HG02840 (cell line): ENCODE results near the gene ZNF598.
A peak's percentile ranks its signal among the peaks of the same experiment; 100 is the strongest.

Source experiments
- ATAC-seq: cut with Tn5 transposase; IDR thresholded peaks from one replicate; pipeline ENCODE4 v1.9.1; 2021; ENCODE audit warnings: mild to moderate bottlenecking, moderate library complexity, moderate number of reproducible peaks; ENCODE audit not compliant: unreplicated experiment, low FRiP score

Gene ZNF598

DNA sequence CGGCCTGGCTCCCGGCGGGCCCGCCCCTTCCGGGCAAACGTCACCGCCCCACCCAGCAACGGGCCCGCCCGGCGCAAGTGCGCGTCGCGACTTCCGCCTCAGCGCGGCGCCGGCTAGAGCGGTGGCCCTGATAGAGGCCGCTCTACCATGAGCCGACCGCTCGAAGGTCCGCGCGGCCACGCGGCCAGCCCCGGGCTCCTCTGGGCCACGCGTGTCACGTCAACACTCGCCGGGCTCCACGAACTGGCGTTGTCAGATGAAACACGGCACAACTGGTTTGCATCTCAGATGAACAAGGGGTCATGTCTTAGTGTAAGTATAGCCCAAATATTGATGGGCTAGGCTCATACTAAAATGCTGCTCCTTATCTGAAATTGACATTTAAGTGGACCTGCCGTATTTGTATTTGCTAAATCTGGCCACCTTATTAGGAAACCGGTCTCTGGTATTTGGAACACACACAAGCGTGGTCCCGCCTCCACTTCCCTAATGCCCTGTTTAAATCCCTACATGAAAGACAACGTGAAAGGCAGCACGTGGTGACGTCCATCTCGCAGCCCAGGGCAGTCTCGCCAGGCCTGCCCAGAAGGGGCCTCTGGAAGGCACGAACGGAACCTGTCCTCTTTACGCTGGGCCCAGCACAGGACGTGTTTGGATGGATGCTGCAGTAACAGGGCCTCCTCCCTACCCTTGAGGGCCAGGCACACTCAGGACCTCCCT is at the start of gene ZNF598:
ZNF598 (minus strand) TSS at position 31 of the 720 bp plus-strand sequence.
- no peak for ATAC-seq

DNA sequence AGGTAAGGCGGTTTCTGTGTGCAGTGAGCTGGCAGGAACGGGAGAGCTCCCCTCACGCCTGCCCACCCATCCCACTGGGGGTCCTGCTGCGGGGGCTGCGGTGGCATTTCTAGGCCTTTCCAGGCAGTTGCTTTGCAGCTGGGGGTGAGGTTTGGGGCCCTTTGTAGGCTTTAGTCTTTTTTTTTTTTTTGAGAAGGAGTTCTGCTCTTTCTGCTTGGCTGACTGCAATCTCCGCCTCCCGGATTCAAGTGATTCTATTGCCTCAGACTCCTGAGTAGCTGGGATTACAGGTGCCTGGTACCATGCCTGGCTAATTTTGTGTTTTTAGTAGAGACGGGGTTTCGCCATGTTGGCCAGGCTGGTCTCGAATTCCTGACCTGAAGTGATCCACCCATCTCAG is 49.3 kb upstream of the ZNF598 start:
- ATAC-seq, result no peak

DNA sequence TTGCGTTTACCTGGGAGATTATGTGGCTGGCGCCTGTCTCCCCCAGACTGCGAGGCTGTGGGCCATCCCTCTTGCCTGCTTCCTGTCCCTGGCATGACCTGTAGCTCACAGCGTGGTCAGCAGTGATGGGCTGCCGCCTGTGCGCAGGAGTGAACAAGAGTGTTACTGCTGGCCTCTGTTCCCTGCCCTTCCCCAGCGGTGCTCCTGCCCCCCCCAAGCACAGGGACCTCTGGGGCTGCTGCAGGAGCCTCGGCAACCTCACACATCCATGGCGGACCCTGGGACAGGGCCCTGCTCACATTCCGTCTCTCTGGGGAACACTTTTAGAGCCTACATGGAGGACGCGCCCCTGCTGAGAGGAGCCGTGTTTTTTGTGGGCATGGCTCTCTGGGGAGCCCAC is 48.8 kb upstream of the ZNF598 start:
- ATAC-seq, result no peak

DNA sequence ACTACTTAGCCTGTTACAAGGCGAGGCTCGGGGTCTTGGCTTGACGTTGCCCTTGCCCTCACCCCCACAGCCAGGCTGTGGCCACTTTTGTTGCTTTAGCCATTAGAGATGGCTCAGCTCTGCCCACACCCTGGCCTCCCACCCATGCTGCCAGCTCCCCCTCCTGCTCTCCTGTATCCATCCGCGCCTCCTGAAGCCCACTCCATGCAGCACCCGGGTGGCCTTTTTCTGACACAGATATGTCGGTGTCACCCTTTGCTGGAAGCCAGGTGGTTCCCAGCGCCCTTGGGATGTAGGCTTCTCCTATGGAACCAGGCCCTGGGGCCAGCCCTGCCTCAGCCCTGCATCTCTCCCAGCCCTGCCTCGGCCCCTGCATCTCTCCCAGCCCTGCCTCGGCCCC is 47.8 kb upstream of the ZNF598 start:
- no peak for ATAC-seq

DNA sequence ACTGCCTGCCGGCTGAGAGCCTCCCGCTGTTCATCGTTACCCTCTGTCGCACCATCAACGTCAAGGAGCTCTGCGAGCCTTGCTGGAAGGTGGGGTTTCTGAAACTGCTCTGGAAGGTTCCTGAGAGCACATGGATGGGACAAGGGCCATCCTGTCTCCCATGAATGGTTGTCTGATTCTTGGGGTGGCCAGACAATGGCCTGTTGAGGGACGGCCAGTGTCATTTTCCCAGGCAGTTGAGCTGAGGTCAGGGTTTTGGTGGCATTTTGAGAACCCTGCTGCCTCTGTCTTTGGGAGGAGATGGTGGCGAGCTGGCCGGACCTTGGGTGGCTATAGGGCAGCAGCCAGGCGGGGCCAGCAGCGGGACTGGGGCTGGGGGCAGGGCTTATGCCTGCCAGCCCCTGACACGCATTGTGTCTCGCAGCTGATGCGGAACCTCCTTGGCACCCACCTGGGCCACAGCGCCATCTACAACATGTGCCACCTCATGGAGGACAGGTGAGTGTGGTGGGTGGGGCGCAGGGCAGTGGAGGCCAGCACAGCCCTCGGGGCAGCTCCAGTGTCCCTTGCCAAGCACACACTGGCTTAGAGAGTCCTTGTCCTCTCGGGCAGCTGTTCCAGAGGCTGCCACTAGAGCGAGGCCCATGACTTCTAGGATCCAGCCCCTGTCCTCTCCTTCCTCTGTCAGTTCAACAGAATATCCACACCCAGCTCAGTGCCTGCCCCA is 47.2 kb upstream of the ZNF598 start:
- ATAC-seq, result no peak

DNA sequence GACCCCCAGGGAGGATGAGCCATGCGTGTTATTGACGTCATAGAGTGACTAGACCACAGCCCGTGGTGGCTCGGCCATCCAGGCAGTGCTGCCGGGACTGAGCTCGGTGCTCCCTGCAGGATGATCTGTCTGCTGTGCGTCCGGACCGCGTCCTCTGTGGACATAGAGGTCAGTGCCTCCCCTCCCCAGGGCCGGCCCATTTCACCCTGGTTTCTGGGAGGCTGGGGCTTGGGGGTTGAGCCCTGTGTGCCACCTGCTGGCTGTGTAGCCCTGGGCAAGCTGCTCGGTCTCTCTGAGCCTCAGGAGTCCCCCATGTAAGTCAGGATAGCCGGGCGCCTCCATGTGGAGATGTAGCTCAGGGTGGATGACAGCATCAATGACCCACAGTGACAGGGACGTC is 46.5 kb upstream of the ZNF598 start:
- no peak for ATAC-seq

DNA sequence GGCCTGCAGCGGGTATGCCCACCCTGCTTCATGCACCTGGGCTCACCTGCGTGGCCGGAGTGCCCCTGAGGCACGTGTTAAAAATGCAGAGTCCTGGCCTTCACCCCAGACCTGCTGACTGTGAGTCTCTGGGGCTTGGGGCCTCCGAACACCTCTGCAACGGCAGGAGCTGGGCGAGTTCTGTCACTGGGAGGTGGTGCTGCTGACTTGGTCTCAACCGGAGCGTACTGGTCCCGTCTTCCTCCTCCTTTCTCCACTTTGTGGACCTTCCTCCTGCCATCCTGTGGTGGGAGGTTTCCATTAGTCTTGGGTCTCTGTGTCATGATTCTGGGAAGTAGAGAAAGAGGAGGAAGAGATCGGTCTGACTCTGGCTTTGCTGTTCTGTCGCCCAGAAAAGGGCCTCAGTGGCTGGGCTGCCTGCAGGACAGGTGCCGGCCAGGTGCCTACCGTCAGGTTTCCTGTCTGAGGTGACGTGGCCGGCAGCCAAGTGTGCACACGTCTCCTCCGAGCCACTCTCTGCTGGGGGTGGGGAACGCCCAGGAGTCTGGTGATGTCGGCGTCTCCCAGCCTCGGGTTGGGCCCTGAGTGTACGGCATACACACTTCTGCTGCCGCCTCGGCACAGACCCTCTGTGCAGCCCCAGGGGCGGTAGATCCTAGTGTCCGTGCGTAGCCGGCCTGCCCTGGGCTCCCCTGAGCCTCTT is 45.1 kb upstream of the ZNF598 start:
- no peak for ATAC-seq

DNA sequence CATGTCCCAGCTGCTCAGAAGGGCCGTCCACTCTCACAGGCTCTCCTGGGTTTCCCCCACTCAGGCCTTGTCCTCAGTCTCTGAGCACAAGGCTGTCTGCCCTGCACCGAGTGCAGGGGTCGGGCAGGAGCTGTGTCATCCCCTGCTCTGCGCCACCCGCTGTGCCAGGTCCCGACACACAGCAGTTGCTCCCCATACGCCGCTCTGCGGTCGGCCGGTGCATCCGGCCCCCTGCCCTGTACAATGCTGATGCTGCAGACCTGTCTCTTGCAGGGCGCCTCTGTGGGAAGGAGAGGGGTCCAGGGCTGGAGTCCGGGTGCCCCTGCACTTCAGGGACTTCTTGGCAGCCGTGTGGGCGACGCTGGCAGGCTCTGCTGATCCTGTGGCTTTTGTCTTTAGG is 44.3 kb upstream of the ZNF598 start:
- ATAC-seq, result no peak

DNA sequence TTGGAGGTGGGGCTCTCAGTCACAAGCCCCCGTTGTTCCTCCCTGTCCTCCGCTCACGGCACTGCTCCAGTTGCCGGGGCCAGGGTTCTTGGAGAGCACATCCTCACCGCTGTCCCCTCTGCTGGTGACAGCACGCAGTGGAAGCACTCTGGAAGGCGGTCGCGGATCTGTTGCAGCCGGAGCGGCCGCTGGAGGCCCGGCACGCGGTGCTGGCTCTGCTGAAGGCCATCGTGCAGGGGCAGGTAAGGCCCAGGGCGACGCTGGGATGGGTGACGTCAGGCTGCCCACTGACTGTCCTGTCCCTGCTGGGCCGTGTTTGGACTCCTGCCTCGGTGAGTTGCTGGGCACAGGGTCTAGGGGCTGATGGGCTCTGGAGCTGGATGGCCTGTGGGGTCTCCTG is 43.6 kb upstream of the ZNF598 start:
- ATAC-seq, result no peak

DNA sequence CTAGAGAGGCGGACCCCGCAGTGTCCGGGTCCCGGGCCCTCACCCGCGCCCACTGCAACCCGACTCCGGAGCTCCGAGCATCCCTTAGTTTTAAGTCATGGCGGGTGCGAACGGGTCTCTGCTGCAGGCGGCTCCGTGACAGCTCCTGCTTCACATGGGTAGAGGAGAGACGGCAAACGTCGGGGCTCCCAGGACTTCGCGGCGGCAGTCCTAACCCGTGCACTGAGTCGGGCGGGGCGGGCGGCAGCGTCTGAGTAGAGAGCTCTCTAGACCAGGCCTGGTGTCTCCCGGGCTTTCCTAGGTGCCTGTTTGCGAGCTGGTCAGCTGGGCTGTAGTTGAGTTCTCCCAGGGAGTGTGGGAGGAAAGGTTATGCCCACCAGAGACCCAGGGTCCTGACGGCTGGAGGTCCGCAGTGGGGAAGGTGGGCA is 38.5 kb upstream of the ZNF598 start:
- ATAC-seq, result no peak

DNA sequence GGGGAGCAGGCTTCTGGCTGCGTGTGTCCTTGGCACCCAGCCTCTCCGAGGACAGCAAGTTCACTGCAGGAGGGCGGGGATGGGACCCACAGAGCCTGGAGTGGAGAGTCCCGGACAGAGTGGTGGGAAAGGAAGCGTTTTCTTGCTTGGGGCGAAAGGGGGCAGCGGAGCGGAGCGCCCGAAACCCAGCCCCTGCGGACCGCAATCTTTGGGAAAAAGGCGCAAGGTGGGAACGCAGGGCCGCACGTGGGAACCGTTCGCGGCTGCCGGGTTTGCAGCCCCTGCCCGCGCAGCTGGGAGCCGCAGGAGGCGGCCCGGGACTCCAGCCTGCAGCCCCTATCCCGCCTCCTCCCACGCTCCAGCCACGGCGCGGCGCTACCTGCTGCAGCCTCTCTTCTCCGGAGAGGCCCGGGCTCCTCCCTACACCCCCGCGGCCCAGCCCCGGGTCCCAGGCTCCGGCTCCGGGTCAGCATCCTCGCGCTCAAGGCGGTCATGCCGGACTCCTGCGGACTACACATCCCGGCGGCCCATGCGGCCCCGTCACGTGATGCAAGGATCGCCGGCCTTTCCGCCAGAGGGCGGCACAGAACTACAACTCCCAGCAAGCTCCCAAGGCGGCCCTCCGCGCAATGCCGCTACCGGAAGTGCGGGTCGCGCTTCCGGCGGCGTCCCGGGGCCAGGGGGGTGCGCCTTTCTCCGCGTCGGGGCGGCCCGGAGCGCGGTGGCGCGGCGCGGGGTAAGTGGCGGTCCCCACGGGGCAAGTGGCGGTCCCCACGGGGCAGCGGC is 37.9 kb upstream of the ZNF598 start, which contains the start of the genes NTHL1 and TSC2:
NTHL1 (minus strand) TSS at position 505 of the 786 bp plus-strand sequence; CDS start at position 494, 11 bp downstream.
TSC2 (plus strand) TSS at position 656 of the 786 bp plus-strand sequence. CDS start 631 bp downstream, outside the sequence.
- ATAC-seq, result peak; percentile 88

DNA sequence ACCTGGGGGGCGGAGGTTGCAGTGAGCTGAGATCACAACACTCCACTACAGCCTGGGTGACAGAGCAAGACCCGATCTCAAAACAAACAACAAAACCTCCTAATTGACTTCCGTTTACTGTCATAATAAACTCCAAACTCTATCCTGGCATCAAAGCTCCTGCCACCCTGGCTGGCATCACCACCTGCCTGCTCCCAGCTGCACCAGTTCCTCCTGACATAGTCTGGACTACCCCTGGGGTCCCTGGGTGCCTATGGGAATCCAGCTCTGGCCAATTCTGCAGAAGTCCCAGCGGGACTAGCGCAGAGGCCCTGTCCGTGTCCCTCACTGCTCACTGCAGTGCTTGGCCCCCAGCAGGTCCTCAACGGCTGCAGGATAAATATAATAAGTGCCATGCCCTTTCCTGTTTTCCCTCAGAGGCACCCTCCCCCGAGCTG is 37.3 kb upstream of the ZNF598 start:
- ATAC-seq, result peak; percentile 2

DNA sequence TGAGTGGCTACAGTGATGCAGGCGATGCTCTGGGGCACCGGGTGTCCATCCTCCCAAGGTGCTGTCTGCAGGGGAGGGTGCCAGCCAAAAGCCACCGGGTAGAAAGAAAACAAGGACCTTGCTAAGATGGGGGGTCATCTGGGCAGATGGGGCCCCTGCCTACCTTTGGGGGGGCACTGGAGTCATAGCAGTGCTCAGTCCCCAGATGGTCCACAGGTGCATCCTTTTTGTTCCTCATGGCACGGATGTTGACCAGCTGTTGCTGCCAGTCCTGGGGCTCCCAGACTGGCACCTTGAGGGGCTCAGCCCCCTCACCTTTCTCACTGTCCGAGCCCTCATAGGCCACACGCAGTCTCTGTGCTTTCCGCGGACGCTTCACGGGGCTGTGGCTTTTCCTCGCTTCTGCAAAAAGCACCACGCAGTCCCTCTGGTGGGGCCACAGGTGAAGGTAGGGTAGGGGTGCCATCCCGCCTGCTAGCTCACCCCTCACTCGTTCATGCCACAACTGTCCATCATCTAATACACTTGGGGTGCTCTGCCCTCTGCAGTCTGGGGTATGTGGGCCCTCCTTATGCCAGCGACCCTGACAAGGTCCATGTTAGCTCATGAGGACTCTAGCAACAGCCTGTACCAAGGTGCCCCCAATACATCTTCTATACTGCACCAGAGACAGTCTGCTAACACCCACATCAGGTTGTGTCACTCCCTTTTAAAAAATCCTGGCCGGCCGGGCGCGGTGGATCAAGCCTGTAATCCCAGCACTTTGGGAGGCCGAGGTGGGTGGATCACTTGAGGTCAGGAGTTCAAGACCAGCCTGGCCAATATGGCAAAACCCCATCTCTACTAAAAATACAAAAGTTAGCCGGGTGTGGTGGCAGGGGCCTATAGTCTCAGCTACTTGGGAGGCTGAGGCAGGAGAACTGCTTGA is 36.6 kb upstream of the ZNF598 start:
- ATAC-seq, result no peak

DNA sequence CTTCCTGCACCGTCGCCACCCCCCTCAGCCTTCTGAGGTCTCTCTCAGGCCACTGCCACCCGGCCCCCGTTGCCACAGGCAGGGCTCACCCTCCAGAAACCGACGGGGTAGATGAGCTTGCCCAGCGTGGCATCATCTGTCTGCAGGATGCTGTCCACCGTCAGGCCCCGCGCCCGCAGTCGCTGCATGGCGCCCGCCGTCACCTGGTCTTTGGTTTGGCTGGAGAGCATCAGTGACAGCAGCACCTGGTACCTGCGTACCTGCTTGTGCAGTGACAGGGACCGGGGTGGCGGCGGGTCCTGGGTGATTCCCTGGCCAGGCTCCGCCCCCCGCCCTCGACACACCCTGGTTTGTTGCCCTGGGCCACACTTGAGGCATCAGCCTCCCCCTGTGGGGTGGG is 34.9 kb upstream of the ZNF598 start:
- ATAC-seq, result no peak

DNA sequence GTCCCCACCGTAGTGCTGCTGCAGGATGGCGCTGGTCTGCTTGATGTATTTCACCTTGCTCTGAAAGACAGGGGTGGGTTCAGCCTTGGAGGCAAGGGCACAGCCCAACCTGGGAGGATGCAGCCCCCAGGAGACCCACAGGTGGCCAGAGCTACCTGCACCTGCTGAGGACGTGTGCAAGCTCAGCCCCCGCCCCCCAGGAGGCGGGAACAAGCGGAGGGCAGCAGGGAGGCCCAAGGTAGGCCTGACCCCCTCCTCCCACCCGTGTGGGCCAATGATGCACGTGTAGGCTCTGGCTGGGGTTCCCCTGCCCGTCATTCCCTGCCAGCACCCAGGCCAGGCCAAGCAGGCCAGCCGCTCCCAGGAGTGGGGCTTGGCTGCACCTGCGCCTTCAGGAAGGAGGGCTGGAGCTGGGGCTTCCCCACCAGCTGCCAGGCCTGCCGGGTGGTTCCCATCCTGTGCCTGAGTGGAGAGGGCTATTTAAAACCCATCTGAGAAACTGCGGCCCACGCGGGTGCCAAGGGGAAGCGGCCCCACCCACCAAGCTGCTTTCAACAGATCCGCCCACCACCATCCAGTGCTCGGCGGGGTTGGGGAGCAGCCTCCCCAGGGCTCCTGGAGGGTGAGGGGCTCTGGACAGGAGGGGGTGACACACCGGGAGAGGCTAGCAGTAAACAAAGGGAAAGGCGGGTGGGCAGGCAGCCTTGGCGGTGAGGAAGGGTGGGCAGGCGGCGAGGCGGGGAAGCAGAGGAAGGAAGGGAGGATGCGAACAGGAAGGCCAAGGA is 34.2 kb upstream of the ZNF598 start:
- ATAC-seq, result no peak

DNA sequence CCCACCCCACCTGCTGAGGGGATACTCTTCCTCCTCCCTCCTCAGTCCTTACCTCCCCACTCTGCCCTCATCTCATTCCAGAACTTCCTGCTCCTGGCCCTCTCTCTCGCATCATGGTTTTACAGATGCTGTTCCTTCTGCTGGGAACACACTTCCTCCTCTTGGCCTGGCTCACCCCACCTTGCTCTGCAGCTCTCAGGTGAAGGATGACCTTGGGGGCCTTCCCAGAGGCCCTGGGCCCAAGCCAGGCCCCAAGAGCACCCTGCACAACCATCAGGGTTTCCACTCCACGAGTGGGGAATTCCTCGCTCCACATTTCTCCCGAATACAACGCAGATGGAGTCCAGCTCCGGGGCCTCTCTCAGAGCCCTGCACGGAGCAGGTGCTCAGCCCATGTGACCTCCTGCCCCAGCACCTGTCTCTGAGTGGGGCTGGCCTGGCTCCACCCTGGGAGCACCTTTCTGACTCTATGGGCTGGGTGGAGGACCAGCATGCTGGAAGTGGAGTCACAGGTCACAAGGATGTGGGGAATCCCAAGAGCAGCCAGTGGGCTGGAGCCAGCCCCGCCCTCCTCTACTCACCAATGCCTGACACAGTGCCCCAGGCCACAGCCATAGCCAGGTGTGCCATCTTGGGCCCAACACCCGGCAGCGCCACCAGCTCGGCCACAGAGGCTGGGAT is 33.5 kb upstream of the ZNF598 start:
- ATAC-seq, result no peak

DNA sequence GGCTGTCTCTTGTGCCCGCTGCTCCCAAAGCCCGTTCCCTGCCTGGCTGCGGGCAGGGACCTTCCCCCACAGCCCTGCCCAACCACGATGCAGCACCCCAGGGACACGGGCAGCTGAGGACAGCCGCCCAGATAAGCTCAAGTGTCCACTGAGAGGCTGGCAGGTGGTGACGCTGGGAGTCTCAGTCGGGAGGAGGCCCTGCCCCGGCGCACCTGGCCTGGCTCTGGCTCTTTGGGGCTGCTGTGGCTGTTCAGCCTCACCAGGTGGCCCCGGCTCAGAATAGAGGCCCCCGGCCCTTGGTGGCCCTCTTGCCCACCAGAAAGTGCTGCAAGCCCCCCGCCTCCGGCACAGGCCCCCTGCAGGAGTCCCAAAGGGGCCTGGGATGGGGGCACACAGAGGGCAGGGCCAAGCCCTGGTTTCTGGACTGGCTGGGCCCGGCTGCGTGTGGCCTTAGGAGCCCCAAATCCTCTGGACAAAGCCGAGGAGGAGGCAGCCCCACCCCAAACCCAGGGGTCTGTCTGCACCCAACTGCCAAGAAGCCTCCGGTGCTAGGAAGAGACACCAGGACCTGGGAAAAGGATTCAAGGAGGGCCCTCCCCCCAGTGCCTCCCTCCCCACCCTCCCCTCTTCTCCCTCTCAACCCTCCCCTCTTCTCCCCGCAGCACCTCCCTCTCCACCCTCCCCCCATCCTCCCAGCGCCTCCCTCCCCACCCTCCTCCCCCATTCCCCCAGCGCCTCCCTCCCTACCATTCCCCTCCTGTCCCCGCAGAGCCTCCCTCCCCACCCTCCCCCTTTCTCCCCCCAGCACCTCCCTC is 32.8 kb upstream of the ZNF598 start:
- ATAC-seq, result no peak
